ENCODE results near the gene CERS2.

GRCh38 chr1:151007853-151008243, 33.2 kb upstream of the CERS2 start:
- TF ChIP-seq ZNF639 (tag by site-specific recombination; IDR thresholded peaks at IDR 0.05): no peak
- TF ChIP-seq, protein P1, sequence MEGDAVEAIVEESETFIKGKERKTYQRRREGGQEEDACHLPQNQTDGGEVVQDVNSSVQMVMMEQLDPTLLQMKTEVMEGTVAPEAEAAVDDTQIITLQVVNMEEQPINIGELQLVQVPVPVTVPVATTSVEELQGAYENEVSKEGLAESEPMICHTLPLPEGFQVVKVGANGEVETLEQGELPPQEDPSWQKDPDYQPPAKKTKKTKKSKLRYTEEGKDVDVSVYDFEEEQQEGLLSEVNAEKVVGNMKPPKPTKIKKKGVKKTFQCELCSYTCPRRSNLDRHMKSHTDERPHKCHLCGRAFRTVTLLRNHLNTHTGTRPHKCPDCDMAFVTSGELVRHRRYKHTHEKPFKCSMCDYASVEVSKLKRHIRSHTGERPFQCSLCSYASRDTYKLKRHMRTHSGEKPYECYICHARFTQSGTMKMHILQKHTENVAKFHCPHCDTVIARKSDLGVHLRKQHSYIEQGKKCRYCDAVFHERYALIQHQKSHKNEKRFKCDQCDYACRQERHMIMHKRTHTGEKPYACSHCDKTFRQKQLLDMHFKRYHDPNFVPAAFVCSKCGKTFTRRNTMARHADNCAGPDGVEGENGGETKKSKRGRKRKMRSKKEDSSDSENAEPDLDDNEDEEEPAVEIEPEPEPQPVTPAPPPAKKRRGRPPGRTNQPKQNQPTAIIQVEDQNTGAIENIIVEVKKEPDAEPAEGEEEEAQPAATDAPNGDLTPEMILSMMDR (tag by site-specific recombination; IDR thresholded peaks at IDR 0.05): no peak
- TF ChIP-seq ZNF701 (tag by site-specific recombination; IDR thresholded peaks at IDR 0.05): no peak
- TF ChIP-seq GLIS1 (tag by site-specific recombination; IDR thresholded peaks at IDR 0.05): no peak
- no peak for TF ChIP-seq ZNF274 (IDR thresholded peaks at IDR 0.05; ENCODE audit: low read length)
- no peak for TF ChIP-seq ZNF274 (tag by site-specific recombination; IDR thresholded peaks at IDR 0.05; ENCODE audit: borderline replicate concordance)
- no peak for TF ChIP-seq ZNF530 (tag by site-specific recombination; IDR thresholded peaks at IDR 0.05; ENCODE audit: low read depth)
- no peak for TF ChIP-seq KLF16 (tag by site-specific recombination; IDR thresholded peaks at IDR 0.05)
- no peak for TF ChIP-seq ZBTB17 (tag by site-specific recombination; IDR thresholded peaks at IDR 0.05)
- no peak for TF ChIP-seq ZNF10 (tag by site-specific recombination; IDR thresholded peaks at IDR 0.05)
- TF ChIP-seq ZNF248 (tag by site-specific recombination; IDR thresholded peaks at IDR 0.05): no peak
- TF ChIP-seq ZNF423 (tag by site-specific recombination; IDR thresholded peaks at IDR 0.05): no peak
- no peak for TF ChIP-seq ZSCAN4 (tag by site-specific recombination; IDR thresholded peaks at IDR 0.05)
- no peak for TF ChIP-seq BCL11A (tag by site-specific recombination; IDR thresholded peaks at IDR 0.05; ENCODE audit: low read depth)
- TF ChIP-seq ZFP41 (tag by site-specific recombination; IDR thresholded peaks at IDR 0.05; ENCODE audit: borderline replicate concordance): no peak

Data from HEK293 (cell line).